Measurements from ENCODE around the gene IL18BP. TPM values are rescaled to one million over a fixed set of nuclear protein-coding genes. Genes with fewer than 3 reads are reported as not detected.

IL18BP gene
- total RNA-seq, 2 experiments from 2014 or later = 4.2 to 12.4 TPM

- H3K79me2 ChIP-seq (ENCODE audit: insufficient read depth, low read depth, low read length) = no peaks in the 10 kb centered on the region
- H3K9me3 ChIP-seq (ENCODE audit: low read length) = no peaks in the 10 kb centered on the region
- H3K27ac ChIP-seq (ENCODE audit: low read depth, low read length, poor library complexity, severe bottlenecking) = no peak overlapping the region
- H3K36me3 ChIP-seq (ENCODE audit: insufficient read depth, low read length) = peaks cover 17% of the 10 kb centered on the region
- no TSS peak for BruUV-seq (replicated peaks)
- H3K4me3 ChIP-seq (ENCODE audit: low read depth, low read length, poor library complexity, severe bottlenecking) = no peak overlapping the region
- ChIA-PET CTCF (ENCODE audit: unreplicated experiment) (no interaction called here), POLR2A (no interaction called here)
- no peaks in the 10 kb centered on the region for H3K9me2 ChIP-seq (ENCODE audit: insufficient read depth, low read length)
- no peak overlapping the region for H2AFZ ChIP-seq (ENCODE audit: low read length)
- no peak for TF ChIP-seq CTCF (conservative IDR thresholded peaks at IDR 0.05; ENCODE audit: low read length)
- TF ChIP-seq EZH2phosphoT487 (IDR thresholded peaks at IDR 0.05; ENCODE audit: borderline replicate concordance, low read depth, low read length) = no peak
- intact Hi-C loops (cut with micrococcal nuclease; ENCODE audit: unreplicated experiment) = no loop called here
- no peak overlapping the region for H3K4me2 ChIP-seq (ENCODE audit: low read length)
- no peak for DNase-seq (ENCODE audit: low spot score)
- H3K4me1 ChIP-seq (ENCODE audit: insufficient read depth, low read length, poor library complexity, severe bottlenecking) = peaks cover 33% of the 10 kb centered on the region
- H4K20me1 ChIP-seq (ENCODE audit: insufficient read depth, low read length) = no peaks in the 10 kb centered on the region
Measured at GRCh38 chr11:71994786-71995185, 3.9 kb upstream of the IL18BP start.

- TF ChIP-seq EZH2phosphoT487 (IDR thresholded peaks at IDR 0.05; ENCODE audit: borderline replicate concordance, low read depth, low read length) (no peak), CTCF (conservative IDR thresholded peaks at IDR 0.05; ENCODE audit: low read length) (no peak)
- no peaks in the 10 kb centered on the region for H3K9me2 ChIP-seq (ENCODE audit: insufficient read depth, low read length)
- no peak overlapping the region for H3K27ac ChIP-seq (ENCODE audit: low read depth, low read length, poor library complexity, severe bottlenecking)
- H3K36me3 ChIP-seq (ENCODE audit: insufficient read depth, low read length) = peaks cover 17% of the 10 kb centered on the region
- H3K4me2 ChIP-seq (ENCODE audit: low read length) = no peak overlapping the region
- no peaks in the 10 kb centered on the region for H4K20me1 ChIP-seq (ENCODE audit: insufficient read depth, low read length)
- intact Hi-C loops (cut with micrococcal nuclease; ENCODE audit: unreplicated experiment) = no loop called here
- no peak for DNase-seq (ENCODE audit: low spot score)
- ChIA-PET POLR2A (interaction anchor here (0.5 kb wide), 1 partner anchor 50 kb away, joined by 3 read pairs; no protein-coding TSS in a partner anchor), CTCF (ENCODE audit: unreplicated experiment) (interaction anchor here (0.6 to 0.7 kb wide), 2 partner anchors 27 to 74 kb away, joined by 3 read pairs; no protein-coding TSS in a partner anchor)
- no peak overlapping the region for H2AFZ ChIP-seq (ENCODE audit: low read length)
- no peaks in the 10 kb centered on the region for H3K9me3 ChIP-seq (ENCODE audit: low read length)
- peaks cover 33% of the 10 kb centered on the region for H3K4me1 ChIP-seq (ENCODE audit: insufficient read depth, low read length, poor library complexity, severe bottlenecking)
- no TSS peak for BruUV-seq (replicated peaks)
- no peaks in the 10 kb centered on the region for H3K79me2 ChIP-seq (ENCODE audit: insufficient read depth, low read depth, low read length)
- H3K4me3 ChIP-seq (ENCODE audit: low read depth, low read length, poor library complexity, severe bottlenecking) = no peak overlapping the region
Measured at GRCh38 chr11:71995726-71996291, 2.9 kb upstream of the IL18BP start.

- Histone ChIP-seq H3K79me2 (ENCODE audit: insufficient read depth, low read depth, low read length) (no peaks in the 10 kb centered on the region), H3K9me3 (ENCODE audit: low read length) (no peaks in the 10 kb centered on the region), H3K4me1 (ENCODE audit: insufficient read depth, low read length, poor library complexity, severe bottlenecking) (peaks cover 28% of the 10 kb centered on the region), H3K27ac (ENCODE audit: low read depth, low read length, poor library complexity, severe bottlenecking) (no peak overlapping the region), H4K20me1 (ENCODE audit: insufficient read depth, low read length) (no peaks in the 10 kb centered on the region), H3K4me2 (ENCODE audit: low read length) (no peak overlapping the region), H3K36me3 (ENCODE audit: insufficient read depth, low read length) (peaks cover 16% of the 10 kb centered on the region; the same call in 1 of the 2 replicates), H3K4me3 (ENCODE audit: low read depth, low read length, poor library complexity, severe bottlenecking) (no peak overlapping the region), H3K9me2 (ENCODE audit: insufficient read depth, low read length) (no peaks in the 10 kb centered on the region), H2AFZ (ENCODE audit: low read length) (no peak overlapping the region)
- POLR2A ChIA-PET = interaction anchor here (1.0 kb wide), 1 partner anchor 14 kb away, joined by 3 read pairs; no protein-coding TSS in a partner anchor
- intact Hi-C loops (cut with micrococcal nuclease; ENCODE audit: unreplicated experiment) = no loop called here
- TF ChIP-seq EZH2phosphoT487 (IDR thresholded peaks at IDR 0.05; ENCODE audit: borderline replicate concordance, low read depth, low read length) (no peak), CTCF (conservative IDR thresholded peaks at IDR 0.05; ENCODE audit: low read length) (no peak)
- BruUV-seq (replicated peaks) = no TSS peak
- CTCF ChIA-PET (ENCODE audit: unreplicated experiment) = no interaction called here
- DNase-seq (ENCODE audit: low spot score) = no peak
Measured at GRCh38 chr11:71996517-71996916, 2.2 kb upstream of the IL18BP start.

Measured in OCI-LY7 (cell line).